GM10847 (cell line): Measurements from ENCODE around the gene LRRC14B.

ENCODE experiments used
- POLR2A ChIP-seq: IDR thresholded peaks from 2 replicates; pipeline ENCODE4 v1.6.1; 2011; ENCODE audit not compliant: insufficient read length; ENCODE audit errors: extremely low read depth

The LRRC14B gene

DNA sequence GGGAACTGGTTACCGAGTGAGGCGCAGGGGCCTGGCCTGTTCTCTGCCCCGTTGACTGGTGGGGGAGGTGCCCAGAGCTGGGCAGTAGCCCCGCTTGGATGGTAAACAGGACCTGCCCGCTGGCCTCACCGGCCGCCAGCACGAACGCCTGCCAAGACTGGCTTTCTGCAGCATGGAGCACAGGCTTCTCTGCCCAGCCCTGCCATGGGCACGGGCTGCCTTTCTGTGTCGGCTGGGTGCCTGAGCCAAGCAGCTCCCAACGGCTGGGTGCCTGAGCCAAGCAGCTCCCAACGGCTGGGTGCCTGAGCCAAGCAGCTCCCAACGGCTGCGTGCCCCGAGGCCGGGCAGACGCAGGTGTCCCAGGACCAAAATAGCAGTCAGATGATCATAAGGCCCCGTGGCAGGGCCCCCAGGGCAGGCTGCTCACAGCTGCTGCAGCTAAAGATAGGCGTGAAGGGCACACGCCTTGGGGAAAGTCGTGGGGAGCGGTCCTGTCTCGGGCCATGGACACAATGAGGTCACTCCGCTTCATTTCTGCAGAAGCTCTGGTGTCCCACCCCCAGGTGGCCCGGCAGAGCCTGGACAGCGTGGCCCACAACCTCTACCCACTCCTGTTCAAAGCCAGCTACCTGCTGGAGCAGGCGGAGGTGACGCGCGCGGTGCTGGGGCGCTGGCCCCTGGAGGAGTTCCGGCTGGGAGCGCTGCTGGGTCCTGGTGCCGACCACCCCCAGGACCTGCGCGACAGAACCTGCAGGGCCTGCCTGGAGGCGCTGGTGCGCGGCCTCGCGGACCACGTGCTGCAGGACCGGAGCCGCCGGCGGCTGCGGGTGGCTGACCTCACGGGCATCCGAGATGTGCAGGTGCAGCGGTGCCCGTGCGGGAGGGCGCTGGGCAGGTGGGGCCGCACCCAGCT lies at the start of gene LRRC14B:
LRRC14B (plus strand) TSS at position 460 of the 913 bp plus-strand sequence; CDS start at position 504, 44 bp downstream.
- TF ChIP-seq POLR2A: no peak

DNA sequence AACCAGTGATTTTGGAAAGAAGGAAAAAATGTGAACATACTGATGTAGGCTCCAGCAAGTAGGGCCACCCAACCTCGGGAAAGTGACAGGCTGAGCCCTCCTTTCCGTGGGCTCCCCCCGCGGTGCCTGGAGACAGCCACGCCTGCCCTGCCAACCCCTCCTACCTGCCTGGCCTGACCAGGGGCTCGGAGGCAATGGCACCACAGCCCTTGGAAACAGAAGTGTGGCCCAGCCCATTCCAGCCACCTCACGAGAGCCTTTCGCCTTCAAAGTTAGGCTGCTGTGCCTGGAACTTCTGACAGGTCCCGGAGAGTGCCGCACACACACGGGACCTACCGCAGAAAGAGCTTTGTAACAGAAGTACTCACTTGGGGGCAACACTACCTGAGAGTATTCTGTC lies 49.5 kb upstream of the LRRC14B start:
- no peak for TF ChIP-seq POLR2A

DNA sequence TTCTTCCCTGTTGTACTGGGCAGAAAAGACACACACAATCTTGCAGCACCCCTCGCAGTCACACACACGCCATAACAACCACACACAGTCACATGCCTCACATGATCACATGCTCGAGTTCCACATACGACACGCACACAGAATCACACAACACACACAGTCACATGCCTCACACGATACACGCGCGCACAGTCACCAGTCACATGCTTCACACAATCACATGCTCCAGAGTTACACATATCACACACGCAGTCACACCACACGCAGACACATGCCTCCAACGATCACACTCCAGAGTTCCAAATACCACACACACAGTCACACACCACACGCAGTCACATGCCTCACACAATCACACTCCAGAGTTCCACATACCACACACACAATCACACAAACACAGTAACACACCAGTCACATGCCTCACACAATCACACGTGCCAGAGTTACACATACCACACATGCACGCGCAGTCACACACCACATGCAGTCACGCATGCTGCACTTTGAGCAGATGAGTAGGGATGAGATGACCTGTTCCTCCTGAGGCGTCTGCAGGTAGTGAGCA lies 49.0 kb upstream of the LRRC14B start:
- no peak for TF ChIP-seq POLR2A

DNA sequence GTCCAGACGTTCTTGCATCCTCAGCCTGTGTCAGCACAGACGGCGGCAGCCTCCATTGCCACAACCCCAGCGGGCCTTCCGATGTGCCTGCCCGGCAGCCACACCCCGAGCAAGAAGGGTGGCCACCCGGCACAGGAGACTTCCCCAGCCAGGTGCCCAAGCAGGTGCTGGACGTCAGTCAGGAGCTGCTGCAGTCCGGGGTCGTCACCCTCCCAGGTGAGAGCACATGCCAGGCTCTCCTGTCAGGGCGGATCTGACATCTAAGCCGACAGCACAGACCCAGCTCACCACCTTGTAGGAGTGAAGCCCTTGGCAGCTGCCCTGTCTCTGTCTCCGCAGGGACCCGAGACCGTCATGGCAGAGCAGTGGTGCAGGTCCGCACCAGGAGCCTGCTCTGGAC lies 48.3 kb upstream of the LRRC14B start:
- TF ChIP-seq POLR2A: no peak

DNA sequence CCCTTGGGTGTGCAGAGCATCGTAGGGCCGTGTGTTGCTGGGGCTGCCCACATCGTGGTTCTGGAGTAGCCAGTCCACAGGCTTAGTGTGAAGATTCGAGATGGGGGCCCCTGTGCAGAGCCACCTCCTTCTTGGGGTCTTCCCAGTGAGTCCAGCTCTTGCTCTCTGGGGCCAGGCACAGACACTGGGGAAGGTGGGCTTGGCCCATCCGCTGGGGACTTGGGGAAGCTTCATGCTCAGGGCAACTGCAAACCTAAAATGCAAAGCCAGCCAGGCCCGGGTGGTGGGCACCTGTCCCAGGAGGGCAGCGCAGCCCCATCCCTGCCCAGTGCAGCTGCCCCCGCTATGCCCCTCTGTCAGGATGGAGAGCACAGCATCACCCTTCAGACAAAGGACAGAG lies 46.4 kb upstream of the LRRC14B start:
- TF ChIP-seq POLR2A: no peak

DNA sequence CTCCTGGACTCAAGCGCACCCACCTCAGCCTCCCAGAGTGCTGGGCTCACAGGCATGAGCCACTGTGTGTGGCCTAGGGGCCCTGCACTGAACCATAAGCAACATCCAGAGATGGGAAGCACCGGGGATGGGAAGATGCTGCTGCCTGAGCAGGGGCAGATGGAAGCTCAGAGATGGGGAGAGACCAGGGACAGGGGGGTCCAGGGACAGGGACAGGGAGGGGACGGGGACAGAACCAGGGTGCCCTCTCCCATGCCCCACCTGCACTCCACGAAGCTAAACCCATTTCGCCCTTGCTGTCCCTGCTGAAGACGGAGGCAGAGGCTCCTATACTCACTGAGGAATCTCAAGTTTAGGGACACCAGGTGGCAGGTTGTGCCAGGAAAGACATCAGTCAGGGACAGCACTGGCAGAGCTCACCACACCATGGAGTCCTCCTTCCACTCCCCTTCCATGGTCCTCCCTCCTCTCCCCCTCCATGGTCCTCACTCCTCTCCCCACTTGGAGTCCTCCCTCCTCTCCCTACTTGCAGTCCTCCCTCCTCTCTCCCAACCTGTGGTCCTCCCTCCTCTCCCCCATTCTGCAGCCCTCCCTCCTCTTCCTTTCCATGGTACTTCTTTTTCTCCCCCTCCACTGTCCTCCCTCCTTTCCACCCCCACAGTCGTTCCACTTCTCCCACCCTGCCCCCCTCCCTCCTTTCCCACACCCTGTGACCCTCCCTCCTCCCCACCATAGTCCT lies 45.5 kb upstream of the LRRC14B start:
- TF ChIP-seq POLR2A: no peak

DNA sequence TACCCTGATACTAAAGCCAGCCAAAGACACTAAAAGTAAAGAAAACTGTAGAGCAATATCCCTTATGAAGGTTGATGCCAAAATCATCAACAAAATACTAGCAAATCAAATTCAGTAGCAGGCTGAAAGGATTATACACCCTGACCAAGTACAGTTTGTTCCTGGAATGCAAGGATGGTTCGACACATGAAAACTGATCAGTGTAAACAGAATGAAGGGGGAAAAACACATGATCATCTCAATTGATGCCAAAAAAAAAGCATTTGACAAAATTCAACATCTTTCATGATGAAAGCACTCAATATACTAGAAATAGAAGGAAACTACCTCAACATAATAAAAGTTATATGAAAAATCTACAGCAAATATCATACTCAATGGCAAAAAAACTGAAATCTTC lies 43.5 kb upstream of the LRRC14B start:
- no peak for TF ChIP-seq POLR2A

DNA sequence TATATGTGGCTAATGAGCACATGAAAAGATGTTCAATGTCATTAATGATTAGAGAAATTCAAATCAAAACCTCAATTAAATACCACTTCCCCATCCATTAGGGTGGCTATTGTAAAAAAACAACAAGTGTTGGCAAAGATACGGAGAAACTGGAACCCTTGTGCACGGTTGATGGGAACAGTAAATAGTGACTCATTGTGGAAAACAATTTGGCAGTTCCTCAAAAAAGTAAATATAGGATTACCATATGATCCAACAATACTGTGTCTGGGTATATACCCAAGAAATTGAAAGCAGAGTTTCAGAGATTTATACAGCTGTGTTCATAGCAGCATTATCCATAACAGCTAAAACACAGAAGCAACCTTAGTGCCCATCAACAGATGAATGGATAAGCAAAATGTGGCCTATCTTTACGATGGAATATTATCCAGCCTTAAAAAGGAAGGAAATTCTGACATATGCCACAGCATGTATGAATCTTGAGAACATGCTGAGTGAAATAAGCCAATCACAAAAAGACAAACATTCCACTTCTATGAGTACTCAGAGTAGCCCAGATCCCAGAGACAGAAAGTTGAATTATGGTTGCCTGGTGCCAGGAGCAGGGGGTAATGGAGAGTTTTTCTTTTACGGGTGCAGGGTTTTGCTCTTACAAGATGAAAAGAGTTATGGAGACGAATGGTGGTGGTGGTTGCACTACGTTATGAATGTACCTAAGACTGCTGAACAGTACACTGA lies 41.4 kb upstream of the LRRC14B start:
- no peak for TF ChIP-seq POLR2A

DNA sequence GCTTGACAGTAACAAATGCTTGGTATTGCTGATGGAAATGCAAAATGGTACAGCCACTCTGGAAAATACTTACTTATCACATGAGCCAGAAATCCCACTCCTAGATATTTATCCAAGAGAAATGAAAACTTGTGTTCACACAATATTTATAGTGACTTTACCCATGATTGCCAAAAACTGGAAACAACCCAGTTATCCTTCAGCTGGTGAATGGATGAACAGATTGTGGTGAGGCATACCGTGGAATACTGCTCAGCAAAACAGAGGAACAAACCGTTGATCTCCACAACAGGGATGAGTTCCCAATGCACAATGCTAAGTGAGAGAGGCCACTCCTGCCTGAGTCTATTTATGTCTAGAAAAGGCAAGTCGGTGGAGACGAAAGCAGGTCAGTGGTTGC lies 40.5 kb upstream of the LRRC14B start:
- TF ChIP-seq POLR2A: no peak

DNA sequence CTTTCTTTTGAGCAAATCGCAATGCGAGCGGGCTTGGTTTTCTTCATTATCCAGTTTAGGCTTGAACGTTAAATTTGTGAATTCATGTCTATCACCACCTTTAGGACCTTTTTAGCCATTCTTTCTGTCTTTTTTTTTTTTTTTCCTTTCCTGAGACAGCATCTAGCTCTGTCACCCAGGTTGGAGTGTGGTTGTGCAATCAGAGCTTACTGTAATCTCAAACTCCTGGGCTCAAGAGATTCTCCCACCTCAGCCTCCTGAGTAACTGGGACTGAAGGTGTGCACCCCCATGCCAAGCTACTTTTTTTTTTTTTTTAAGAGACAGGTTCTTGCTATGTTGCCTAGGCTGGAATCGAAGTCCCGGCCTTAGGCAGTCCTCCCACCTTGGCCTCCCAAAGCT lies 39.2 kb upstream of the LRRC14B start:
- no peak for TF ChIP-seq POLR2A

DNA sequence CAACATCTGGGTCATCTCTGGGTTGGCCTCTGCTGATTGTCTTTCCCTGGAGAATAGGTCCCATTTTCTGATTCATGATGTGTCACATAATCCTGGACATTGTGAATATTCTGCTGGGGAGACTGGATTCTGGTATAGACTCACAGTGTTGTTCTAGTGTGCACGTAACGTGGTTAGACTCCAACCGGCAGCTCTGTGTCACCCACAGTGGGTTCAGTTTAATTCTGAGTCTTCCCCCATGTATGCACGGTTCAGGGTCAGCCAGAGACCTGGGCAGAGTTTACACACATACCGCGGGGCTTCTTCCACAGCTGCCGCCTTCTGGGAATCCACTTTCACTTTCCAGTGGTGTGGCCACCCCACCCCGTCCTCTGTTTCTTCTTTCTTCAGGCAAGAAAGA lies 38.0 kb upstream of the LRRC14B start:
- no peak for TF ChIP-seq POLR2A

DNA sequence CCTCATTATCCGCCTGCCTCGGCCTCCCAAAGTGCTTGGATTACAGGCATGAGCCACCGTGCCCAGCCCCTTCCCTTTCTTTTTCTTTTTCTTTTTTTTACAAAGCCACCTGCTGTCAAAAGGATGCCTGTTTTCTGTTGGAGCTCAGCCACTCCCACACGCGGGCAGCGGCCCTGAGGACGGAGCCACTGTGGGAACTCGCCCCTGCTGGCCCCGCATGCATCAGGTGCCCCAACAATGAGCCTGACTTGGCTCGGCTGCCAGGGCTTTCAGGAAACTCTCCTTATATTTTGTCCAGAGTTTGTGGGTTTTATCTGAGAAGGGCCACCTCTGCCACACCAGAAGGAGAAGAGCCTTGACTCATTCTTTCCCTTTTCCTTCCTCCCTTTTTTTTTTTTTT lies 37.1 kb upstream of the LRRC14B start:
- no peak for TF ChIP-seq POLR2A

DNA sequence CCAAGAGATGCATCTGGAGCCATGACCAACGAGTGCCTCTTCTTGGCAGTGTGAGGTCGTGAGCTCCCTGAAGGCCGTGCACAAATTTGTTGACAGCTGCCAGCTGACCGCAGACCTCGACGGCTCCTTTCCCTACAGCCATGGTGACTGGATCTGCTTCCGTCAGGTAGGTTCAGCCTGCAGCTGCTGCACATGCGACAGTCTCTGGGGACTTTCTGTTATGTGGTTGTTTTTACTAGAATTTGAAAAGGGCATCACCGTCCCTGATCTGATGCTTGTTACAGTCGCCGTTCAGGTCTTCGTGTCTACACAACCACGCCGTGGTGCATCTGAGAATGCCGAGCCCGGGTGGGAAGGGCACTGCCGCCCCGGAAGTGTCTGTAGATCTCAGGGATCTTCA lies 36.5 kb upstream of the LRRC14B start:
- TF ChIP-seq POLR2A: no peak

DNA sequence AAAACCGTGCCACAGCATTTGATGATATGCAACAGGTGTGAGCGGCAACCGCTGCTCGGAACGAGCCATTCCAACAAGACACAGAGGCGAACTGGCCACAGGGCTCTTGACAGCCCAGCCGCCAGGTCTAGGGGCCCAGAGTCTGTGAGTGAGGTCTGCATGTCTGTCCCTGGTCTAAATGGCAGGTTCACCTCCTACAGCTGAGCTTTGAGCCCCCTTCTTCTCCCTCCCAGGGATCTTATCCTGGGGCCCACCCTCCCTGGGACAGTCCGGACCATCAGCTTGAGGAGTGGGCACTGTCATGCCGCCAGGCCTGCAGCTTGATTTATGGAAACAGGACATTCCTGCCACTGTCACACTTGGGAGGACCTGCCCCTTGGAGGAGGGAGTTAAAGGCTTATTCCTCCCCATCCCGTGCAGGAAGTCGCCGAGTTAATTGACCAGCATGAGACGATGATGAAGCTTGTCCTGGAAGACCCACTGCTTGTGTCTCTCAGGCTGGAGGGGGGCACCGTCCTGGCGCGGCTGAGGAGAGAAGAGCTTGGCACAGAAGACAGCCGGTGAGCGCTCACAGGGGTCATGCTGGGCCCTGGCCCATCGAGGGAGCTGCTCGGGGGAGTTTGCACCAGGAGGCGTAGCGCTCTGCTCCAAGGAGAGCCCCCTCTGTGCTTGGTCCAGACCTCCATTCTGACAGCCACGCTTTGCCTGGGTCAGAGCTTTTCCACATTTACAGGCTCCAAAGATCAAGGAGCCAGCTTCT lies 35.5 kb upstream of the LRRC14B start:
- no peak for TF ChIP-seq POLR2A
